Hematopoietic multipotent progenitor cell treated with erythropoietin and hydrocortisone succinate and interleukin-3 and kit ligand, for 4 days (in vitro differentiated cells): ENCODE data around the gene CATSPERD.
A peak's percentile ranks its signal among the peaks of the same experiment; 100 is the strongest.

Experiments used
- DNase-seq: peaks from one replicate; pipeline ENCODE4 v3.0.0-alpha.2; 2015

Gene CATSPERD

GRCh38 chr19:5719961-5720790, at the start of gene CATSPERD, which contains the start of gene LONP1:
CATSPERD (plus strand) TSS chr19:5720637; CDS start chr19:5720738, 101 bp downstream.
LONP1 (minus strand) TSS chr19:5720146; CDS start chr19:5720132, 14 bp downstream.
- DNase-seq: peak; percentile 100

DNA sequence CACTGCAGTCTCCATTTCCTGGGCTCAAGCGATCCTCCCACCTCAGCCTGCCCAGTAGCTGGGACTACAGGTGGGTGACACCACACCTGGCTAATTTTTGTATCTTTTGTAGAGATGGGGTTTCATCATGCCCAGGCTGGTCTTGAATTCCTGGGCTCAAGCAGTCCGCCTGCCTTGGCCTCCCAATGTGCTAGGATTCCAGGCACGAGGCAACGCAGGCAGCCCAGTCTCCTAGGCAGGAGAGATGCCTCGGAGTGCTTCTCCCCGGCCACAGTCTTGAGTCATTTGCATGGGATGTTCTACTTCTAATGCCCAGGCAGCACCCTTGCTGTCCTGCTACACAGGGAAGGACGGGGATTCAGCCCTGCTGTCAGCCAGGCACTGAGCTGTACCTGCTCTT, 48.8 kb upstream of the CATSPERD start:
- DNase-seq: no peak

- no peak for DNase-seq
Measured at GRCh38 chr19:5672708-5673459, 47.6 kb upstream of the CATSPERD start.

DNA sequence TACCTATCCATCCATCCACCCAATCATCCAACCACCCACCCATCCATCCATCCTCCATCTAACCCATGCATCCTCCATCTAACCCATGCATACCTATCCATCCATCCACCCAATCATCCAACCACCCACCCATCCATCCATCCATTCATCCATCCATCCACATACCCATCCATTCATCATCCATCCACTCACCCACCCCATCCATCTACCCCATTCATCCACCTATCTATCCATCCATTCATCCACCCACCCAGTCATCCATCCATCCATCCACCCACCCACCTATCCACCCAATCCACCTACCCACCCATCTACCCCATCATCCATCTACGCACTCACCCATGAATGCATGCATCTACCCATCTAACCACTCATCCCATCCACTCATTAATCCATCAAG, 46.7 kb upstream of the CATSPERD start:
- no peak for DNase-seq

DNA sequence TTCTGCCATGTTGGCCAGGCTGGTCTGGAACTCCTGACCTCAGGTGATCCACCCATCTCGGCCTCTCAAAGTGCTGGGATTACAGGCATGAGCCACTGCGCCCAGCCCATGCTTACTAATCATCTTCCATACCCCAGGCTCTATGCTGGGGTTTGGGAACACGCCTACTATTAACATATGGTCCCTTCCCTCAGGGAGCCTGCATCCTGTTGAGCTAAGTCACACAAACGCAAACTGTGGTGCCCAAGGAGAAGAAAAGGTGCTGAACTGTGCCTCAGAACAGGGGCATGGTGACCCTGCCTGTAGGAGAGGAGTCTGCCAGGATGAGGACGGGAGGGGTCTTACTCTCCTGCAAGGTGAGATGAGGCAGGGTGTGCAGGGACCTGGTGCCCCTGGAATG, 45.7 kb upstream of the CATSPERD start:
- no peak for DNase-seq

DNA sequence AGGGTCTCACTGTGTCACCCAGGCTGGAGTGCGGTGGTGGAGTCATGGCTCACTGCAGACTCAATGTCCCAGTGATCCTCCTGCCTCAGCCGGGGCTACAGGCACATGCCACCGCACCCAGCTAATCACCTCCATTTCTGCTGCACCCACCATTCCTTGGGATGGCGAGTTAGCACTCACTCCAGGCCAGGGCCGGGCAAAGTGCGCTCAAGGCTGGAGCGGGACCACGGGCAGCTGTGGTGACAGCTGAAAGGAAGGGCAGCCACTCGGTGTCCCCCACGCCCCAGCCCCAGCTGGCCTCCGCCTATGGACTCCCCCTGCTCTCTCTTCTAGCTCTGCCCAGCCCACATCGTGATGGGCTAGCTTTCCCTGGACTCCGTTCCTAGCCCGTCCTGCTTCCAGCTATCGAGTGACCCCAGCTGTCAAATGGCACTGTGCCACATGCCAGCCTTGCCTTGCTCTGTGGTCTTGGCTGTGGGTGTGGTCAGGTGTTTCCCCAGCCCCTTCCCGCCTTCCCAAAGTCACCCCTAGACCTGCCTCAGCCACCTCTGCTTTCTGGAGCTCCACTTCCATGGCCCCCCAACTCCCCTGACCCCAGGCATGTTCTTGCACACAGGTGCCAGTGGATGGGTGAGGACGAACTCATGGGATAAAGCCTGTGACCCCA, 44.2 kb upstream of the CATSPERD start:
- DNase-seq: no peak

GRCh38 chr19:5676772-5677105, 43.7 kb upstream of the CATSPERD start:
- DNase-seq: no peak

DNA sequence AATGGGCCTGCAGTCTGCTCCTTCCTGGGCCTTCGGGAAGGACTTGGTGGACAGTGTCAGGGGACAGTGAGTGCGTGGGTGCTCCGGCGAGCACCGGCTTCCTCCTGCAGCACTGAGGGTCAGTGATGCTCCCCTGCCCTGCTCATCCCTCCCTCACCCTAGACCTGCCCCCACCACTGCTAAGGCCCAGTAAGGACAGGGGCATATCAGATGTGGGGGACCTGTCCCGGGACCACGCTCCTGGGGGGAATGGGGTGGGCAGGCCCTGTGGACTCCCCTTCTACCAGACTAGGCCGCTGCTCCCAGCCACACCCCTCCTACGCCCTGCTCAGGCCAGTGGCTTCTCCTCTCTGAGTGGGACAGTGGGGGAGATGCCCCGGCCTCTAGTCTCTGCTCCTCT, 43.3 kb upstream of the CATSPERD start:
- DNase-seq: no peak

GRCh38 chr19:5677580-5677979, 42.9 kb upstream of the CATSPERD start:
- no peak for DNase-seq

DNA sequence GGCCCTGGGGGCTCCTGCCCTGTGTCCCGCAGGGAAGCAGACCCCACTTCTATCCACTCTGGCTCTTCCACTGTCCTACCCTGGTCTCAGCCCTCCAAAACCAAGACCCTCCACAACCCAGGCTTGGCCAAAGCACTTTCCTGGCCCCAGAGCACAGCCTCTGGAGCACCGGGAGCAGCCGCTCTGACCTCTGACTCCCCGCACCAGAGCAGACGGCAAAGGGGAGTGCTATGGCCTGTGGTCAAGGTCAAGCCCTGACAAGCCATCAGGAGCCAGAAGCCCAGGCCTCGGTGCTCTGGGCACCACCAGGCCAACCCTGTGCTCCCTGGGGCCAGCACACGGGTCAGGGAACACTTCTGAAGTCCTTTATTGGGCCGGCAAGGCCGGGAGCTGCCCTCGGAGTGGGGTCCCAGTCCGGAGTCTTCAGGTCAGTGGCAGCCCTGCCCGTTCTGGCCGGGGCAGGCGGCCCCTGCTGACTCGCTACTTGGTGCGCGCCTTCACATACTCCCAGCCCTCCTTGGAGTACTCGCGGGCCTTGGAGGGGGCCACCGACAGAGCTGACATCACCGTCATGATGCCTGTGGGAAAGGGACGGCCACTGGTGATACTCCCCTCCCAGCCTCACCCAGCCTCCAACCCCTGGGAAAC, 42.2 kb upstream of the CATSPERD start:
- no peak for DNase-seq

GRCh38 chr19:5679289-5680083, 41.0 kb upstream of the CATSPERD start:
- DNase-seq: no peak

- DNase-seq: peak; percentile 40
Measured at GRCh38 chr19:5680084-5680436, 40.4 kb upstream of the CATSPERD start.

DNA sequence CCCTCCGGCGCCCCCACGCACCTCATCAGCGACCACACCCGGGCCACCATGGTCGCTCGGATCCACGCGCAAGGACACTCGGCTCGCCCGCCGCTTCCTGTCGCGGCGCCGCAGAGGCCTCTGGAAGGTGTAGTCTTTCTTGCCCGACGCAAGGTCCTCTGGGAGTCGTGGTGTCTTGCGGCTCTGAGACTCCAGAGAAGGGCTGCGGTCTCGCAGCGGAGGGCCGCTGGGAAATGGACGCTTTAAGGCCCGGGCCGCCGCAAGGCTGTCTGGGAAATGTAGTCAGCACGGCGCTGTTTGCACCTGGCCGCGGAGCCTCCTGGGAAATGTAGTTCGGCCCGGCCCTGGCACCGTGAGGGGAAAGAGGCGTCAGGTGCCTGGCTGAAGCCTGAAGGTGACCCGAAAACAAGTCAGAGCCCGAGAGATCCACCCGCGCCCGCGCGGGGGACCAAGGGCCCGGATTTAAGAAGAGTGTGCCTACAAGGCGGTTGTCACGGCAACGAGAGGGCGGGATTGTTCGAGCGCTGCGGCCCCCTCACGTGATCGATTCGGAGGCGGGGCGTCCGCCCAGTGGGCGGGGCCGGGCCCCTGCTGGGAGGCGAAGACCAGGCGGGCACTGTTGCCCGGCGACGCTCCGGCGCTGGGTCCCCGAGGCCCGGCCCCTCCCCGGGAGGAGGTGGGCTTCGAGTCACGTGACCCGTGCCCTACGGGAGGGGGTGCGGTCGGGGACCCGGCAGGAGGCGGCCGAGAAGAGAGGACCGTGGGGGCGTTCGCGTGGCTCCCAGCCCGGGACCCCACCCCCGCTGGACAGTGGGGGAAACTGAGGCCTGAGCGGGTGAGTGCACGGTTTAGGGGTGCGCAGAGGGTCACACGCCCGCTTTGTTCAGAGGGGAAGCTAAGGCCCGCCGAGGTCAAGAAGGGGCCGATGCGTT, 39.7 kb upstream of the CATSPERD start, which contains the start of the genes HSD11B1L and MICOS13:
TSS of gene HSD11B1L (plus strand) at position 591 of the 932 bp plus-strand sequence. CDS start 3,806 bp downstream, outside the sequence.
TSS of gene MICOS13 (minus strand) at position 80 of the 932 bp plus-strand sequence. CDS start at position 50, 30 bp downstream.
- DNase-seq: peak; percentile 100

DNA sequence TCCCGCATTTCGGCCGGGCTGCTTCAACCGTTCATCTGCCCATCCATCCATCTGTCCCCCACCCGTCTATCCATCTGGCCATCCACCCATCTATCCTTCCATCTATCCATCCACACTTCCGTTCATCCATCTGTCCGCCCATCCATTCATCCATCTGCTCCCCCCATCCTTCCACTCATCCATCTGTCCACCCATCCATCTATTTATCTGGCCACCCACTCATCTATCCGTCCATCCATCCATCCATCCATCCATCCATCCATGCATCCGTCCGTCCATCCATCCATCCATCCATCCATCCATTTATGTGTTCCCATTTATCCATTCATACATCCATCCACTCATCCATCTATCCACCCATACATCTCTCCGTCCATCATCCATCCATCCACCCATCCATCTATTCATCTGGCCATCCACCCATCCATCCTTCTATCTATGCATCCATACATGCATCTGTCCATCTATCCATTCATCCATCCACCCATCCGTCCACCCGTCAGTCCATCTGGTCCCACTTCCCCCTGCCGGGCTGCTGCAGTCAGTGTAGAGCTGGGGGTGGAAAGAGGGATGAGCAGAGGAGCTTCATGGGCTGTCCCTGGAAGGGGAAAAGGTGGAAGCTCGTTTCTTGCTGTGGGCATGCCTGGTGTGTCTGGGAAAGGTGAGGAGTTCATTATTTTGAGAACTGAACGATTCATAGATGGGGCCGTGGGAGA, 38.9 kb upstream of the CATSPERD start:
- DNase-seq: no peak

DNA sequence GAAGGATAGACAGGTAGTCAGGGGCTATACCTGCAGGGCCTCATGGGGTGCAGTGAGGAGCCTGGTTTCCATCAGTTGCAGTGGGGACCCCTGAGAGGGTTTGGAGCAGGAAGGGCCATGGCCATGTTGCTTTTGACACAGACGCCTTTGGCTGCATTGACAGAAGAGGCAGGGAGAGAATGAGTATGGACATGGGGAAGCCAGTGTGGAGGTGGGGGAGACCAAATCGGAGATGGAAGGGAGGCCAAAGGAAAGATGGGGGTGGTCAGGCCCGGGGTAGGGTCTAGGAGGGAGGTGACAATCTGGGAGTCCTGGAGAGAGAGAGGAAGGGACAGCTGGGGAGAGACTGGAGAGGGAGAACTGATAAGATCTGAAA, 38.3 kb upstream of the CATSPERD start:
- DNase-seq: no peak

DNA sequence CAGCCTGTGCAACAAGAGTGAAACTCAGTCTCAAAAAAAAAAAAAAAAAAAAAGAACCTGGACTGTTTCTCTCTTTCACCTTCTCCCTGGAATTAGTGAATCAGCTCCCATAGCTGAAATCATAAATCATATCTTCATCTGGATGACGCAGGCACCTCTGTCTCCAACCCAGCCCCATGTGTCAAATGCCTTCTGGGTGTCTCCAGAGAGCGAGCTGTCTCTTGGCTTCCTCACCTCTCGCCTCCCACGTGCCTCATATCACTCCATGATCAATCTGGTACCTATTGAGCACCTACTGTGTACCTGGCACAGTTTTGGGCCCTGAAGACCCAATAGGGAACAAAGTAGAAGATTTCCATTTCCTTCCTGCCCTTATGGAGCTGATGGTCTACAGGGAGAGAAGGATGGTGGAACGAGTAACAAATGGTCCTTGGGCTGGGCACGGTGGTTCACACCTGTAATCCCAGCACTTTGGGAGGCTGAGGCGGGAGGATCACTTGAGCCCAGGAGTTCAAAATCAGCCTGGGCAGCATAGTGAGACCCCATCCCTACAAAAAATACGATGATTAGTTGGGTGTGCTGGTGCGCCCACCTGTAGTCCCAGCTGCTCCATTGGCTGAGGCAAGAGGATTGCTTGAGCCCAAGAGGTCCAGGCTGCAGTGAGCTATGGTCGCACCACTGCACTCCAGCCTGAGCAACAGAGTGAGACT, 37.1 kb upstream of the CATSPERD start:
- no peak for DNase-seq

DNA sequence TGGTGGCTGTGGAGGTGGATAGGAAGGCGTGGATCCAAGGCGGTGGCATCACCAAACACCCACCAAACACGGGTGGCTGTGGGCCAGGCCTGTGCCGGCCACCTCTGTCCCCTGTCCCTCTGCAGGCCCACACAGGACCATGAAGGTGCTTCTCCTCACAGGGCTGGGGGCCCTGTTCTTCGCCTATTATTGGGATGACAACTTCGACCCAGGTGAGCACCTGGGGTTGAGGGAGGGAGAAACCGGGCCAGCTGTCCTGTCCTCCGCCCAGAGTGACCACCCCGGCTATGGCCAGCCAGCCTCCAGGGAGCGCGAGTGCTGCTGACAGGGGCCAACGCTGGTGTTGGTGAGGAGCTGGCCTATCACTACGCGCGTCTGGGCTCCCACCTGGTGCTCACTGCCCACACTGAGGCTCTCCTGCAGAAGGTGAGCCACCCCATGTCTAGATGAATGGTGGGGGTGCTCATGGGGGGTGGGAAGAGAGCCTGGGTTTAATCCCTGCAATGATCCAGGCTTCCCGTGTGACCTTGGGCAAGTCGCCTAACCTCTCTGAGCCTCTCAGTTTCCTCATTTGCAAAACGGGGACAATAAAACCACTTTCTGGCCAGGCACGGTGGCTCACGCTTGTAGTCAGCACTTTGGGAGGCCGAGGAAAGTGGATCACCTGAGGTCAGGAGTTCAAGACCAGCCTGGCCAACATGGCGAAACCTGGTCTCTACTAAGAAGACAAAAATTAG, 35.6 kb upstream of the CATSPERD start:
- no peak for DNase-seq

DNA sequence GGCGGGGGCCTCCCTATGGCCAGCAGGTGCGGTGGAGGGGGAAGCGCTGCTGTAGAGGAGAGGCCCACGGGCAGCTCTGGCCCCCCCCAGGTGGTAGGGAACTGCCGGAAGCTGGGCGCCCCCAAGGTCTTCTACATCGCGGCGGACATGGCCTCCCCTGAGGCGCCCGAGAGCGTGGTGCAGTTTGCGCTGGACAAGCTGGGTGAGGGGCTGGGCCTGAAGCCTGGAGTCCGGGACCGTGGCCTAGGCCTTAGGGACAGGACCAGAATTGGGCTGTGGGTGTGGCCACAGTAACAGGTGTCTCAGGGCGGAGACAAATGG, 34.2 kb upstream of the CATSPERD start:
- no peak for DNase-seq
